MG63 (cell line): ENCODE results near the gene PROCA1. TPM values are rescaled to one million over a fixed set of nuclear protein-coding genes. Genes with fewer than 3 reads are reported as not detected.

Source experiments
- DNase-seq: peaks from one replicate; pipeline ENCODE4 v3.0.0-alpha.2; 2020
- H3K27me3 ChIP-seq: fragments of 250-450 bp; sonication (Bioruptor Pico); 2 replicates; pipeline ENCODE4 v1.5.1; 2020; ENCODE audit warnings: mild to moderate bottlenecking, moderate library complexity
- H3K36me3 ChIP-seq: fragments of 250-450 bp; sonication (Bioruptor Pico); 2 replicates; pipeline ENCODE4 v1.5.1; 2020; ENCODE audit warnings: mild to moderate bottlenecking, moderate library complexity
- H3K4me3 ChIP-seq: fragments of 250-450 bp; sonication (Bioruptor Pico); 2 replicates; pipeline ENCODE4 v1.5.1; 2020; ENCODE audit warnings: mild to moderate bottlenecking, moderate library complexity
- H3K9me3 ChIP-seq: fragments of 250-450 bp; sonication (Bioruptor Pico); 2 replicates; pipeline ENCODE4 v1.5.1; 2020; ENCODE audit warnings: mild to moderate bottlenecking, moderate library complexity
- total RNA-seq: library from RNA; depleted of rRNA; stranded (reverse); fragments of >200 nt; shearing (Covaris generic); gene quantifications from 2 replicates; pipeline ENCODE4 v1.2.3, GENCODE V29; 2014; ENCODE audit warnings: low replicate concordance; rRNA removed

PROCA1 gene
- 0.79 TPM in 1 of 2 replicates, not detected in the other for total RNA-seq

GRCh38 chr17:28711723-28712031 lies at the start of gene PROCA1:
Gene PROCA1 (minus strand): TSS chr17:28711888. CDS start chr17:28711660, 228 bp downstream.
- no peak for DNase-seq
- Histone ChIP-seq H3K36me3 (peaks cover 44% of the 10 kb centered on the region), H3K4me3 (peak within 1 kb of the TSS; percentile 54), H3K9me3 (no peaks in the 10 kb centered on the region), H3K27me3 (no peaks in the 10 kb centered on the region)

- H3K4me3 ChIP-seq, result no peak overlapping the region
- no peaks in the 10 kb centered on the region for H3K27me3 ChIP-seq
- peak; percentile 71 for DNase-seq
- H3K9me3 ChIP-seq, result no peaks in the 10 kb centered on the region
- peaks cover 42% of the 10 kb centered on the region for H3K36me3 ChIP-seq
Measured at GRCh38 chr17:28760601-28761562, 49.2 kb upstream of the PROCA1 start.

GRCh38 chr17:28759256-28759865 lies 47.7 kb upstream of the PROCA1 start:
- Histone ChIP-seq H3K36me3 (peaks cover 48% of the 10 kb centered on the region), H3K9me3 (no peaks in the 10 kb centered on the region), H3K27me3 (no peaks in the 10 kb centered on the region), H3K4me3 (no peak overlapping the region)
- DNase-seq, result no peak

- no peaks in the 10 kb centered on the region for H3K27me3 ChIP-seq
- H3K36me3 ChIP-seq, result peaks cover 48% of the 10 kb centered on the region
- no peak overlapping the region for H3K4me3 ChIP-seq
- H3K9me3 ChIP-seq, result no peaks in the 10 kb centered on the region
- no peak for DNase-seq
Measured at GRCh38 chr17:28758411-28759121, 46.9 kb upstream of the PROCA1 start.

- no peaks in the 10 kb centered on the region for H3K9me3 ChIP-seq
- DNase-seq, result no peak
- peaks cover 51% of the 10 kb centered on the region for H3K36me3 ChIP-seq
- no peak overlapping the region for H3K4me3 ChIP-seq
- no peaks in the 10 kb centered on the region for H3K27me3 ChIP-seq
Measured at GRCh38 chr17:28756049-28756804, 44.5 kb upstream of the PROCA1 start.

- H3K4me3 ChIP-seq, result no peak overlapping the region
- H3K27me3 ChIP-seq, result no peaks in the 10 kb centered on the region
- H3K36me3 ChIP-seq, result peaks cover 52% of the 10 kb centered on the region
- DNase-seq, result no peak
- H3K9me3 ChIP-seq, result no peaks in the 10 kb centered on the region
Measured at GRCh38 chr17:28755486-28755885, 43.8 kb upstream of the PROCA1 start.

GRCh38 chr17:28751600-28752366 lies 40.1 kb upstream of the PROCA1 start:
- H3K36me3 ChIP-seq, result peaks cover 66% of the 10 kb centered on the region
- H3K27me3 ChIP-seq, result no peaks in the 10 kb centered on the region
- H3K9me3 ChIP-seq, result no peaks in the 10 kb centered on the region
- DNase-seq, result no peak
- H3K4me3 ChIP-seq, result no peak overlapping the region

- Histone ChIP-seq H3K9me3 (no peaks in the 10 kb centered on the region), H3K27me3 (no peaks in the 10 kb centered on the region), H3K36me3 (peaks cover 72% of the 10 kb centered on the region), H3K4me3 (no peak overlapping the region)
- DNase-seq, result peak; percentile 87
Measured at GRCh38 chr17:28750178-28751047, 38.7 kb upstream of the PROCA1 start.

GRCh38 chr17:28749516-28750177 lies 38.0 kb upstream of the PROCA1 start:
- Histone ChIP-seq H3K9me3 (no peaks in the 10 kb centered on the region), H3K27me3 (no peaks in the 10 kb centered on the region), H3K4me3 (no peak overlapping the region), H3K36me3 (peaks cover 73% of the 10 kb centered on the region)
- DNase-seq, result no peak

- DNase-seq, result no peak
- Histone ChIP-seq H3K27me3 (no peaks in the 10 kb centered on the region), H3K36me3 (peaks cover 77% of the 10 kb centered on the region), H3K9me3 (no peaks in the 10 kb centered on the region), H3K4me3 (no peak overlapping the region)
Measured at GRCh38 chr17:28748852-28749515, 37.3 kb upstream of the PROCA1 start.

GRCh38 chr17:28747801-28748750 lies 36.4 kb upstream of the PROCA1 start:
- Histone ChIP-seq H3K4me3 (no peak overlapping the region), H3K36me3 (peaks cover 77% of the 10 kb centered on the region), H3K9me3 (no peaks in the 10 kb centered on the region), H3K27me3 (no peaks in the 10 kb centered on the region)
- no peak for DNase-seq

GRCh38 chr17:28747051-28747691 lies 35.5 kb upstream of the PROCA1 start:
- no peaks in the 10 kb centered on the region for H3K27me3 ChIP-seq
- no peaks in the 10 kb centered on the region for H3K9me3 ChIP-seq
- no peak overlapping the region for H3K4me3 ChIP-seq
- peaks cover 69% of the 10 kb centered on the region for H3K36me3 ChIP-seq
- no peak for DNase-seq

GRCh38 chr17:28746611-28747050 lies 34.9 kb upstream of the PROCA1 start:
- no peaks in the 10 kb centered on the region for H3K9me3 ChIP-seq
- no peak for DNase-seq
- H3K27me3 ChIP-seq, result no peaks in the 10 kb centered on the region
- no peak overlapping the region; the same call in 1 of the 2 replicates for H3K4me3 ChIP-seq
- peaks cover 65% of the 10 kb centered on the region for H3K36me3 ChIP-seq
